Aorta (tissue), 5 donors: ENCODE measurements around the gene KLHL10. TPM values are rescaled to one million over a fixed set of nuclear protein-coding genes. Genes with fewer than 3 reads are reported as not detected.

ENCODE experiments used
- ATAC-seq: fragments of 200-7000 bp; cut with Tn5 transposase; one replicate; pipeline ENCODE4 v1.9.1; 2022; ENCODE audit warnings: moderate library complexity; ENCODE audit not compliant: low FRiP score
- DNase-seq, 2 donors: peaks; one replicate each; pipeline ENCODE4 v3.0.0-alpha.2; 2020
- H3K27ac ChIP-seq, 2 donors: one replicate each; pipeline ENCODE4 v1.5.1; 2013; ENCODE audit warnings: low read length in 2 of 2, mild to moderate bottlenecking in 2 of 2, moderate library complexity in 2 of 2, control low read depth in 1 of 2, inconsistent platforms in 1 of 2, low read depth in 1 of 2
- H3K27me3 ChIP-seq, 2 donors: one replicate each; pipeline ENCODE4 v1.6.1; 2013; ENCODE audit warnings: control low read depth in 1 of 2, low read length in 1 of 2, mild to moderate bottlenecking in 1 of 2, moderate library complexity in 1 of 2; ENCODE audit not compliant: insufficient read depth in 2 of 2, control insufficient read depth in 1 of 2
- H3K36me3 ChIP-seq, 2 donors: one replicate each; pipeline ENCODE4 v1.6.1; 2013; ENCODE audit warnings: control low read depth in 1 of 2, low read length in 1 of 2, mild to moderate bottlenecking in 1 of 2; ENCODE audit not compliant: insufficient read depth in 2 of 2, control insufficient read depth in 1 of 2
- H3K4me1 ChIP-seq, 2 donors: one replicate each; pipeline ENCODE4 v1.6.1; 2013; ENCODE audit warnings: low read length in 2 of 2, control low read depth in 1 of 2, mild to moderate bottlenecking in 1 of 2, moderate library complexity in 1 of 2; ENCODE audit not compliant: insufficient read depth in 2 of 2, control insufficient read depth in 1 of 2
- H3K4me3 ChIP-seq, 2 donors: one replicate each; pipeline ENCODE4 v1.5.1; 2013; ENCODE audit warnings: low read length in 2 of 2, control low read depth in 1 of 2, mild to moderate bottlenecking in 1 of 2
- H3K9me3 ChIP-seq: one replicate; pipeline ENCODE4 v1.6.1; 2013; ENCODE audit warnings: mild to moderate bottlenecking, low read length; ENCODE audit not compliant: control insufficient read depth
- WGBS, 2 donors: extraction: QIAGEN DNeasy Blood & Tissue Kit; methylation state at CpG; one replicate each; pipeline ENCODE4 v1.1.7; 2013; 5-methylcytosine and 5-hydroxymethylcytosine counted together
- intact Hi-C, 2 donors: fragments of 100-400 bp; cut with DNase I; formaldehyde crosslinking; loops; one replicate each; pipeline versions ENCODE4 v1.14.2 to v1.15.0; 2022
- polyA plus RNA-seq, 2 donors: library from polyadenylated mRNA; stranded (reverse); fragments of 200-250 nt; gene quantifications; one replicate each; pipeline ENCODE4 v1.2.3, GENCODE V29; 2013
- total RNA-seq, 2 donors: library from RNA; stranded (reverse); fragmentation: NEBNext Ultra II Directional; extraction: Animal tissue kit (Norgen Biotek cat#: 25700); gene quantifications; one replicate each; pipeline ENCODE4 v1.2.1, GENCODE V29; 2021
- donor health status: healthy with polysubstance abuse.
- donor health status: Bipolar disorder and iron deficiency.
- donor health status: DM: no; HTN: no; CAD: no.
- donor health status: DM: no; HTN: no; CAD: no.
- donor health status: DM: yes; HTN: yes; CAD: no.

The KLHL10 gene
- total and polyA plus RNA-seq, 4 donors: 0.36 to 0.97 (median 0.36) TPM; not detected in 1

- no peak overlapping the region for H3K27ac ChIP-seq
- intact Hi-C loops: no loop called here
- H3K4me1 ChIP-seq: no peaks in the 10 kb centered on the region
- H3K9me3 ChIP-seq: no peaks in the 10 kb centered on the region
- WGBS, 2 donors: 77 to 89% methylated on average over 3 of the region's 3 CpGs
- peaks cover 3 to 15% of the 10 kb centered on the region in 2 donors for H3K36me3 ChIP-seq
- H3K4me3 ChIP-seq: no peak overlapping the region
- ATAC-seq: no peak
- no peaks in the 10 kb centered on the region for H3K27me3 ChIP-seq
- no peak for DNase-seq
Measured at GRCh38 chr17:41893384-41893783, 55.8 kb downstream of the KLHL10 start.

- DNase-seq (no peak), ATAC-seq (peak; percentile 59)
- Histone ChIP-seq H3K27ac (no peak overlapping the region), H3K9me3 (no peaks in the 10 kb centered on the region), H3K4me3 (no peak overlapping the region), H3K4me1 (no peaks in the 10 kb centered on the region), H3K36me3 (peaks cover 3 to 18% of the 10 kb centered on the region in 2 donors), H3K27me3 (no peaks in the 10 kb centered on the region)
- WGBS, 2 donors: 41 to 46% methylated on average over 7 of the region's 7 CpGs
- intact Hi-C loops: no loop called here
Measured at GRCh38 chr17:41894791-41895331, 57.2 kb downstream of the KLHL10 start.

- ATAC-seq (peak; percentile 65), DNase-seq (no peak)
- peaks cover 3 to 18% of the 10 kb centered on the region in 2 donors for H3K36me3 ChIP-seq
- H3K9me3 ChIP-seq: no peaks in the 10 kb centered on the region
- H3K4me3 ChIP-seq: no peak overlapping the region
- WGBS, 2 donors: 22 to 27% methylated on average over 5 of the region's 5 CpGs
- H3K27me3 ChIP-seq: no peaks in the 10 kb centered on the region
- H3K4me1 ChIP-seq: no peaks in the 10 kb centered on the region
- intact Hi-C loops: no loop called here
- no peak overlapping the region for H3K27ac ChIP-seq
Measured at GRCh38 chr17:41895617-41896016, 58.0 kb downstream of the KLHL10 start.

- no peak for ATAC-seq
- Histone ChIP-seq H3K4me1 (no peaks in the 10 kb centered on the region), H3K27me3 (no peaks in the 10 kb centered on the region), H3K9me3 (no peaks in the 10 kb centered on the region), H3K4me3 (no peak overlapping the region), H3K27ac (no peak overlapping the region), H3K36me3 (peaks cover 3 to 17% of the 10 kb centered on the region in 2 donors)
- intact Hi-C loops: no loop called here
- 81 to 91% methylated on average over 6 of the region's 6 CpGs for WGBS, 2 donors
- no peak for DNase-seq
Measured at GRCh38 chr17:41896726-41897125, 59.1 kb downstream of the KLHL10 start.

Other genes with a start within 250 kb of the KLHL10 start
- gene KRT16, start 225.1 kb upstream of the KLHL10 start, total RNA-seq: under 1 TPM; 0.30 to 0.65 TPM
- gene KRT16, start 225.1 kb upstream of the KLHL10 start, polyA plus RNA-seq: 10 to 100 TPM in 1 of 2 donors, 1 to 10 TPM in 1; 6.9 to 15.7 TPM
- 1 to 10 TPM; 3.8 to 5.5 TPM for gene KRT17, start 213.2 kb upstream of the KLHL10 start, total RNA-seq
- gene KRT17, start 213.2 kb upstream of the KLHL10 start, polyA plus RNA-seq: 100 to 1,000 TPM in 1 of 2 donors, 10 to 100 TPM in 1; 33.2 to 126 TPM
- gene EIF1, start 148.9 kb upstream of the KLHL10 start, total RNA-seq: 100 to 1,000 TPM; 582 to 726 TPM
- gene EIF1, start 148.9 kb upstream of the KLHL10 start, polyA plus RNA-seq: 100 to 1,000 TPM; 372 to 801 TPM
- not detected for gene GAST, start 125.5 kb upstream of the KLHL10 start, total RNA-seq
- not detected for gene GAST, start 125.5 kb upstream of the KLHL10 start, polyA plus RNA-seq
- gene HAP1, start 103.2 kb upstream of the KLHL10 start, total RNA-seq: under 1 TPM in 1 of 2 donors, not detected in 1; 0.06 TPM
- not detected for gene HAP1, start 103.2 kb upstream of the KLHL10 start, polyA plus RNA-seq
- 10 to 100 TPM; 35.7 to 41.0 TPM for gene JUP, start 51.1 kb upstream of the KLHL10 start, total RNA-seq
- 10 to 100 TPM; 48.3 to 64.3 TPM for gene JUP, start 51.1 kb upstream of the KLHL10 start, polyA plus RNA-seq
- gene P3H4, start 25.9 kb upstream of the KLHL10 start, total RNA-seq: 10 to 100 TPM; 14.4 to 19.6 TPM
- 10 to 100 TPM; 10.5 to 15.1 TPM for gene P3H4, start 25.9 kb upstream of the KLHL10 start, polyA plus RNA-seq
- gene FKBP10, start 24.8 kb upstream of the KLHL10 start, total RNA-seq: 100 to 1,000 TPM; 140 to 172 TPM
- gene FKBP10, start 24.8 kb upstream of the KLHL10 start, polyA plus RNA-seq: 100 to 1,000 TPM in 1 of 2 donors, 10 to 100 TPM in 1; 70.5 to 260 TPM
- 10 to 100 TPM; 43.5 to 64.3 TPM for gene NT5C3B, start 1.6 kb upstream of the KLHL10 start, total RNA-seq
- 100 to 1,000 TPM; 100 to 155 TPM for gene NT5C3B, start 1.6 kb upstream of the KLHL10 start, polyA plus RNA-seq
- 10 to 100 TPM; 11.9 TPM for gene KLHL11, start 27.6 kb downstream of the KLHL10 start, total RNA-seq
- gene KLHL11, start 27.6 kb downstream of the KLHL10 start, polyA plus RNA-seq: 1 to 10 TPM; 1.0 to 1.8 TPM
- gene ACLY, start 81.1 kb downstream of the KLHL10 start, total RNA-seq: 100 to 1,000 TPM in 1 of 2 donors, 10 to 100 TPM in 1; 84.5 to 106 TPM
- gene ACLY, start 81.1 kb downstream of the KLHL10 start, polyA plus RNA-seq: 10 to 100 TPM; 14.8 to 26.4 TPM
- 1 to 10 TPM in 1 of 2 donors, under 1 TPM in 1; 0.81 to 1.4 TPM for gene ODAD4, start 92.8 kb downstream of the KLHL10 start, total RNA-seq
- gene ODAD4, start 92.8 kb downstream of the KLHL10 start, polyA plus RNA-seq: 1 to 10 TPM; 2.4 to 3.8 TPM
- gene CNP, start 129.0 kb downstream of the KLHL10 start, total RNA-seq: 10 to 100 TPM; 50.2 to 59.3 TPM
- gene CNP, start 129.0 kb downstream of the KLHL10 start, polyA plus RNA-seq: 10 to 100 TPM; 15.5 to 36.4 TPM
- gene DNAJC7, start 179.6 kb downstream of the KLHL10 start, total RNA-seq: 10 to 100 TPM; 68.2 to 84.2 TPM
- 10 to 100 TPM; 74.3 to 74.4 TPM for gene DNAJC7, start 179.6 kb downstream of the KLHL10 start, polyA plus RNA-seq
- gene NKIRAS2, start 182.3 kb downstream of the KLHL10 start, total RNA-seq: 10 to 100 TPM; 25.3 to 28.5 TPM
- 10 to 100 TPM; 23.0 to 25.3 TPM for gene NKIRAS2, start 182.3 kb downstream of the KLHL10 start, polyA plus RNA-seq
- under 1 TPM; 0.32 to 0.96 TPM for gene C17orf113, start 212.8 kb downstream of the KLHL10 start, total RNA-seq
- gene C17orf113, start 212.8 kb downstream of the KLHL10 start, polyA plus RNA-seq: under 1 TPM; 0.50 to 0.74 TPM